Measurements from ENCODE around the gene RFT1.

RFT1 gene

DNA sequence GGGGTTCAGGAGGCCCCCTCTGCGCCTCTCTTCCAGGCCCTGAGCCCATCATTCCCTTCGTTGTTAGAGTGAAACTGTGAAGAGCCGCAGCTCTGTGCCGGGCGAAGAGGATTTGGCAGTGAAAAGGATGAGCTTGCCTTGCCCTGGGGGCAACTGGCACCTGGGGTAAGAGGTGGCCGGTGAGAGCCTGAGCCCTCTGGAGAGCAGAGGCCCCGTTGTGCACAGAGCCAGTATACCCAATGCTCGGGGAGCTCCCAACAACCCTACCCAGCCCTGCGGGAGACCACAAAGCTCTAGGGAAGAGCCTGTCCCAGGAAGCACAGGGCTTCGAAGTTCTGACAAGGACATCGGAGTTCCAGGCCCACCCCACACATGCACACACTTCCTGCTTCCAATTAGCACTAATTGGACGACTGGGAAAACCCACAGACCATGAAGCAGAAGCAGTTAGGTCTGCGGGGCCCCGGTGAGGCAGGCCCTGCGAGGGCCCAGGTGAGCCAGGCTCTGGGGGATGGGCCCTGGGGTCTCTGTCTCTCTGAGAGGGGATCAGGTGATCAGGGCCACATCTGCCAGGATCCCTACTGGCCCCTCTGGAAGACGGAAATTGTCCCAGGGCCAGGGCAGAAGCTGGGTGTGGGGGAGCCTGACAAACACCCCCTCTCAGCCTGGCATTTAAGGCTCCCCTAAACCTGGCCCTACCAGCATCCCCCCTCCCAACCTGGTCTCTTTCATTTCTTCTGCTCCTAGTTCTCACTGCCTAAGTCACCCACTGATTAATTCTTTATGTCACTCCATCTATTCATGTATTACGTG lies 56.5 kb downstream of the RFT1 start:
- in situ Hi-C loops (cut with MboI; ENCODE audit: low sequenced_read_pairs, unreplicated experiment) = loop anchor here (10.0 to 25.0 kb wide), 2 partner anchors 229 to 336 kb away; no protein-coding TSS in a partner anchor
- DNase-seq (ENCODE audit: low spot score) = no peak
- TF ChIP-seq, protein P1, sequence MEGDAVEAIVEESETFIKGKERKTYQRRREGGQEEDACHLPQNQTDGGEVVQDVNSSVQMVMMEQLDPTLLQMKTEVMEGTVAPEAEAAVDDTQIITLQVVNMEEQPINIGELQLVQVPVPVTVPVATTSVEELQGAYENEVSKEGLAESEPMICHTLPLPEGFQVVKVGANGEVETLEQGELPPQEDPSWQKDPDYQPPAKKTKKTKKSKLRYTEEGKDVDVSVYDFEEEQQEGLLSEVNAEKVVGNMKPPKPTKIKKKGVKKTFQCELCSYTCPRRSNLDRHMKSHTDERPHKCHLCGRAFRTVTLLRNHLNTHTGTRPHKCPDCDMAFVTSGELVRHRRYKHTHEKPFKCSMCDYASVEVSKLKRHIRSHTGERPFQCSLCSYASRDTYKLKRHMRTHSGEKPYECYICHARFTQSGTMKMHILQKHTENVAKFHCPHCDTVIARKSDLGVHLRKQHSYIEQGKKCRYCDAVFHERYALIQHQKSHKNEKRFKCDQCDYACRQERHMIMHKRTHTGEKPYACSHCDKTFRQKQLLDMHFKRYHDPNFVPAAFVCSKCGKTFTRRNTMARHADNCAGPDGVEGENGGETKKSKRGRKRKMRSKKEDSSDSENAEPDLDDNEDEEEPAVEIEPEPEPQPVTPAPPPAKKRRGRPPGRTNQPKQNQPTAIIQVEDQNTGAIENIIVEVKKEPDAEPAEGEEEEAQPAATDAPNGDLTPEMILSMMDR (IDR thresholded peaks at IDR 0.05; ENCODE audit: borderline replicate concordance, control extremely low read depth, extremely low read depth, insufficient read depth, missing control alignments) = no peak

DNA sequence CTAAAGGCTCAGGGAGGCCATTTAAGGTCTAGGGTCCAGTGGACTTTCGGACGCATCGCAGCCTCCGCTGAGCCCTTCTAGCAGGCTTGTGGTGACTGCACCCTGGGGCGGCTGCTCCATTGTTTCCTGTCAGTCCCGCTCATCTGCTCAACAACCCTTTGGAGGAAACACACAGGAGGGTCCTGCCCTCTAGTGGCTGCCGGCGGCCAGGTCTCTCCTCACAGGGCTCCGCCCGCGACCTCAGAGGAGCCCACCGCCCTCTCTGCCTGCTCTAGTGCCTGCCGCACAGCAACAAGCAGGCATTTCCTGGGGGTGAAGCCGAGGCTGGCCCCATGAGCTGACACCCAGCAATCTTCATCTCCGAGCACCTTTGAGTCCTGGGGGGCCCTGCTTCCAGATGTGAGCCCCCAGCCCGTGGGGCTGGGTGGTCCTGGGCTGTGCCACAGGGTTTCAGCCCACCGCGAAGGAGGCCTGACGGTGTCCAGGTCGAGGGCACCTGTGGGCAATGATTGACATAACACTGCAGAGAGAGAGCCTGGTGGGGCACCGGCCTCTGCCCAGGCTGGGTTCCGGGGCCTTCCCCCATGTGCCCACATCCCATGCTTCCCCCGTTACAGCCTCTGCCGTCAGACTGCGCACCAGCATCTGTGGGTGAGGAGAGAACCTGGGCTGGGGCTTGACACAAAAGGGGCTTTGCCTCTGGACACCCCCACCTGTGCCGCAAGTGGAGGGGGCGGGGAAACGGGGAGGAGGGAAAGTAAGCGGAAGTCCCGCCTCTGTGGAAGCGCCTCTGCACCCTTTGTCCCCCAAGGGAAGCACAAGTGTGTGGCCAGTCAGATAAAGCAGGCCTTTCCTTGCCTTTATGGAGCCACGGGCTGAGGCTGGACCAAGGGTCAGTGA lies 57.3 kb downstream of the RFT1 start:
- TF ChIP-seq, protein P1 (IDR thresholded peaks at IDR 0.05; ENCODE audit: borderline replicate concordance, control extremely low read depth, extremely low read depth, insufficient read depth, missing control alignments) = peak; percentile 90
- in situ Hi-C loops (cut with MboI; ENCODE audit: low sequenced_read_pairs, unreplicated experiment) = loop anchor here (10.0 to 25.0 kb wide), 2 partner anchors 228 to 336 kb away; no protein-coding TSS in a partner anchor
- DNase-seq (ENCODE audit: low spot score) = peak; percentile 90

DNA sequence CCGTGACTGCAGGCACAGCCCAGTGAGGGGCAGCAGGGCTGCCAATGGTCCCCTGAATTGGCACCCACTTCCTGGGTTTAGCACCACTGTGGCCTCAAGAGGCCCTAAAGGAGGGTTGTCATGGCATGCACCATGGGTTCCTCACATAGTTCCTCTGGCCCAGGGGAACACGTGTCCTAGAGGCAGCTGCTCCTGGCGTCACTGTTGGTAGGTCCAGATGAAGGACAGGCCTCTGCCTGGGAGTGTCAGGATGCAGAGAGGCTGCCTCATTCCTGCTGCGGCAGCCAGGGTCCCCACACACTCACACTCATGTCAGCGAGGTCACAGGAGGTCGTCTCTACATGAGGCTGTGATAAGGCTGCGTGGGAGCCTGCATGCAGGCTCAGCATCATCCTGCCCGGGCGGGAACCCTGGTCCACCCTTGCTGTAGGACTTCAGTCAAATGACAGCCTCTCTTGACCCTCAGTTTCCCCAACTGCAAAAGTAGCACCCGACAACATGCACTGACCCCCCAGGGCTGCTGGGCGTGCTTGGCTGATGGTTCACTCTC lies 58.3 kb downstream of the RFT1 start:
- TF ChIP-seq, protein P1 (IDR thresholded peaks at IDR 0.05; ENCODE audit: borderline replicate concordance, control extremely low read depth, extremely low read depth, insufficient read depth, missing control alignments) = no peak
- in situ Hi-C loops (cut with MboI; ENCODE audit: low sequenced_read_pairs, unreplicated experiment) = loop anchor here (10.0 to 25.0 kb wide), 2 partner anchors 227 to 335 kb away; no protein-coding TSS in a partner anchor
- no peak for DNase-seq (ENCODE audit: low spot score)

DNA sequence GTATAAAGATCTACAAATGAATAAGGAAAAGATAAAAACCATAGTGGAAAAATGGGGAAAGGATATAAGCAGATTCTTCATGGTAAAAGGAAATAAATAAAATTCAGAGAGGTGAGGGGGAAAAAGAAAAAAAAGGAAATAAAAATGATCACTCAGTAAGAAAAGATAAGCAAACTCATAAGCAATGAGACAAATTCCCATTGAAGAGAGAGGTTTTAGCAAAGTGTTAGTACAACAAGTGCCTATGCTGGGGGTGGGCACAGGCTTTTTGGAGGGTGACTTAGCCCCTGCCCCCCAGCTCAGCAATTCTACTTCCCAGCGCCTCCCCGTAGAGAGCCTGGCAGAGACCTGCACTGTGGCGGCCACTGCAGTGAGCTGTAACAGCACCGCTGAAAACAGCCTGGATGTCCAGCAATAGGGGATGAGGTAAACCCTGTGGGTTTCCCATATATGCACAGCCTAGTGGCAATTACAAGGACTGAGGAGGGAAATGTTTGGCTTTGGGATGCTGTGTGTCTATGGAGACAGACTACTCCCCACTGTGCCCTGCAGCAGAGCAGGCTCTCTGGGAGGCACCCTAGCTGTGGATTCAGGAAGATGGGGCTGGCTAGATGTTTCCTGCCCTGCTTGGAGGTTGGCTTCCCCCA lies 60.7 kb downstream of the RFT1 start:
- TF ChIP-seq, protein P1 (IDR thresholded peaks at IDR 0.05; ENCODE audit: borderline replicate concordance, control extremely low read depth, extremely low read depth, insufficient read depth, missing control alignments) = no peak
- in situ Hi-C loops (cut with MboI; ENCODE audit: low sequenced_read_pairs, unreplicated experiment) = loop anchor here (10.0 to 25.0 kb wide), 2 partner anchors 225 to 332 kb away; no protein-coding TSS in a partner anchor
- DNase-seq (ENCODE audit: low spot score) = no peak

DNA sequence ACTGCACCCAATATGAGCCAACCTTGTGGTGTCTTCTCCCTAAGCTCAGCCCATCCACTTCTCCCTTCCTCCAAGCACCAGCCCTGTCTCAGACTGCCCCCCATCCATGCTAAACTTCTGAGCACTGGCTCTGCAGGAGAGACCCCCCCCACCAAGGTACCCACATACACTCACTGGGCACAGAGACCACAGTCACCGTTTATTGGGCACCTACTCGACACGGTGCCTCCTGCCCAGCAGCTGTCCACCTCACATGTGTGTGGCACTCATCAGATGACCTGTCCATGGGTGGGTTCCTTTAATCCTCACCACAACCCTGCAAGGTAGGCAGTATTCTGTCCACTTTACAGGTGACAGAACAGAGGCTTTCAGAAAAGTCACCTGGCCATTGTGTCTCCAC lies 62.1 kb downstream of the RFT1 start:
- DNase-seq (ENCODE audit: low spot score) = no peak
- TF ChIP-seq, protein P1 (IDR thresholded peaks at IDR 0.05; ENCODE audit: borderline replicate concordance, control extremely low read depth, extremely low read depth, insufficient read depth, missing control alignments) = no peak
- in situ Hi-C loops (cut with MboI; ENCODE audit: low sequenced_read_pairs, unreplicated experiment) = loop anchor here (25.0 kb wide), 1 partner anchor 331 kb away; no protein-coding TSS in a partner anchor
